Measurements from ENCODE around the gene SPOCD1.
A peak's percentile ranks its signal among the peaks of the same experiment; 100 is the strongest.

Gene SPOCD1

GRCh38 chr1:31799196-31799894 lies 16.5 kb downstream of the SPOCD1 start:
- DNase-seq, result no peak

GRCh38 chr1:31798433-31799195 lies 17.2 kb downstream of the SPOCD1 start:
- no peak for DNase-seq

- no peak for DNase-seq
These were observed 17.8 kb downstream of the SPOCD1 start for GRCh38 chr1:31798086-31798432.

DNA sequence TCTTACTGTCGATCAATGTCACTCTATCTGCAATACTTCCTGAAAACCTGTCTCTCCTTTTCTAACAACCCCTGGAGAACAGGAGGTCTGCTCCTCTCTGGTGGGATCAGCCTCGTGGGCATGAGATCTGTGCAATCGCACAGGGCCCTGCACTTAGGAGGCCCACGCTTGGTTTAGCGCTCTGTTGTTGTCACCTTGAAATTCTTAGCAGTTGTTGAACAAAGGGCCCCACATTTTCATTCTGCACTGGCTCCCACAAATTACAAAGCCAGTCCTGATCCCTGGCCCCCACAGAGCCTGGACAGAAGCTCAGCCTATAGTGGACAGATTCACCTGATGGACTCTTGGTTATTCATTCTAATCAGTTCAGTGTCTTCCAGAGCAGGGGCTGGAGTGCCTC lies 18.6 kb downstream of the SPOCD1 start:
- DNase-seq, result no peak

DNA sequence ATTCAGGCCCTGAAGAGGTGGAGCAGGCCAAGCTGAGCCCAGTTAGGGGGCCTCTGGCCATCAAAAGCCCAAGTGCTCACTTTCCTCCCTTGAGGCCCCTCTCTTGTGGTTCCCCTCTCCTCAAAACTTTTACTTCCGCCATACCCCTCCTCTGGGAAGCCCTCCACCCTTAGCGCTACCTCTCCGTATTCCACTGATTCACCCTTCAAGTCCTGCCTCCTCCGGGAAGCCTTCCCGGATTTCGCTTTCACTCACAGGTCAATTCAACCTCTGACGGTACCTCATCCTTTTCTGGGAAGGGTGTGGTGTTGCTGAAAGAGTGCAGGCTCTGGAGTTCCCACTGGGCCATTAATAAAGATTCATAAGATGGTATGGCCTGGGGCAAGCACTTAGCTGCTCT lies 19.1 kb downstream of the SPOCD1 start:
- no peak for DNase-seq

GRCh38 chr1:31795801-31796621 lies 19.8 kb downstream of the SPOCD1 start:
- no peak for DNase-seq

DNA sequence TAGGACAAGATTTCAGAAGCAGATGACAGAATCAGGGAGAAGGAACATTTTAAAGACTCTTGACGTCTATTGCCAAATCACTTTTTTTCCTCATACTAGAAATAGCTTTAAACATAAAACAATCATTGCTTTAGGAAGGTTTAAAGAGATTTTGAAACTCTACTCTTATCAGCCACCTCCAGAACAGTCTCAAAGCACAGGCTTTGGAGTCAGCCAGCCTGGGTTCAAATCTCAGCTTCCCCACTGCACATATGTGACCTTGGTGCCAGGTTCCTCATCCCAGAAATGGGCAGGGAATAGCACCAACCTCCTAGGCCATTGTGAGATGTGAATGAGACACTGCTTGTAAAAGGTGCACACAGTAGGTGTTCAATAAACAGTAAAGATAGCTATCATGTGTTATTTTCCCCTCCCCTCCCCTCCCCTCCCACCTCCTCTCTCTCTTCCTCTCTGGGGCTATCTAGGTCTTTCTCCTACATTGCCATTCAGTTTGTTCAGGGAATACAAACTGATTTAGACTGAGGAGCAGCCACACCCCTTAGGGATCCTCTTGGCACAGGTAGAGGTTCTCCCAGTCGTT lies 20.6 kb downstream of the SPOCD1 start:
- DNase-seq, result no peak

- no peak for DNase-seq
These were observed 22.1 kb downstream of the SPOCD1 start for GRCh38 chr1:31793586-31794285.

GRCh38 chr1:31793086-31793485 lies 22.7 kb downstream of the SPOCD1 start:
- DNase-seq, result no peak

- no peak for DNase-seq
These were observed 23.3 kb downstream of the SPOCD1 start for GRCh38 chr1:31792541-31792940.

GRCh38 chr1:31792116-31792515 lies 23.7 kb downstream of the SPOCD1 start:
- DNase-seq, result no peak

DNA sequence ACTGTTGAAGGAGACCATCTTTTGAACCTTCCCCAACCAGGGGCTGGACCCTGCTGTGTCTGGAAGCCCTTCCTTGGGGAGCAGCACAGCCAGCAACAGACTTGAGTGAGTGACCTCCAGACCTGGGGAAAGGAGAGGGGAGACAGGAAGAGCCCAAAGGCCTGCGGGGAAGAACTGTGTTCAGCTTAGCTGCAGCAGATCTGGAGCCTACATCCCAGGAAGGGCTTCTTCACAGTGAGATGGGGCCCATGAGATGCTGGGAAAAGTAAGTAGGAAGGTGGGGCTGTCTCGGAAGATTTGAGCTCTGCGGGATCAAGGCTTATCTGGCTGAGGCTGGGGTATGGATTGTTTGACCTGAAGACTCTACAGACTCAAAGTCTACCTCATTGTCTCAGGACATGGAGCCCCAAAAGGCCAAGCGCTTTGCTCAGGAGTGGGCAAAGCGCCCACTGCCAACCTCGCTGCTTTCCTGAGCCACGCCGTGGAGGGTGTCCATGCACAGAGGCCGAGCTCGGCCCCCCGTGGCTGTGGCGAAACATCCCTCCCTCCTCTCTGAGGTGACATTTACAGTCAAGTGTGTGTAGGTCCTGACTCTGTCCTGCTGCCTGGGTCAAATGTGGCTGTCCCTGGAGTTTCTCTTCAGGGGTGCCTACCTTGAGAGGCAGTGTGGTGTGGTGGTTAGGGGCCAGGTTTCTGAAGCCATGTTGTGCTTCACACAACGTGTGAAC lies 24.5 kb downstream of the SPOCD1 start:
- DNase-seq, result no peak

DNA sequence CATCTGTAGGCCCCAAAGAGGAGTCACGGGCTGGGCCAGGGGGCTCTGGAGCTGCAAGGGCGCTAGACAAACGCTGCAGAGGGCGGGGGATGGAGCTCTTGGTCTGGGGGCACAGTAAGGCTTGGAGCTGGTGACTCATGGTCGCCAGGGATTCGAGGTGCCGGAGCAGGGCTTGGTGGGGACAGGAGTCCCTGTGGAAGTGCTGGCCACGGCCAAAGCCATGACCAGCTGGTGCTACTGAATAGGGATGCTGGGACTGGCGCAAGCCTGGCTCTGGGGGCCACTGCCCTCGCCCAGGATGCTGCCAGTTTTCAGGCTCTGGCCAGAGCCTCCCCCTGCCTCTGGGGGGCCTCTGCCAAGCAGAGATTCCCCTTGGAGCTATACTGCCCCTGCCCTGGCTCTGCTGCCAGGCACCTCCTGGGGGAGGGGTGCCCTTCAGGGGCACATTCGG lies 25.2 kb downstream of the SPOCD1 start:
- no peak for DNase-seq

GRCh38 chr1:31790140-31790539 lies 25.7 kb downstream of the SPOCD1 start:
- DNase-seq, result no peak

GRCh38 chr1:31789259-31790065 lies 26.4 kb downstream of the SPOCD1 start:
- peak; percentile 94 for DNase-seq

DNA sequence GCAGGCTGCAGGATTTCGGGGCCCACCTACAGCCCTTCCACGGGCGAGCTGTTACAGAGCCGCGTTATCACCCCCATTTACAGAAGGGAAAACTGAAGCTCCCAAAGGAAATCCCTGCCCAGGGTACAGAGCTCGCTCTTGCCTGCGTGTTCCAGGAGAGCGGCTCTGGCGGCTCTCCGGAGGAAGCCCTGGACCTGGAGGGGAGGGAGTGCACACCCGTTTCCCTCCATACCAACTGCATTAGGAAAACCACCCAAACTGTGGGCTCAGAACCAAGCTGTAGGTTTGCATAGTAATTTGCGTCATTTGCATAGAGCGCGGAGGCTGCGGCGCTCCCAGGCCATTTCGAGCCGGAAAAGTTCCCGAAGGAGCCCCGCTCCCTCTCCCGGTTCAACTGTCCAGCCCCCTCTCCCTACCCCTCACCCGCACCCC lies 27.0 kb downstream of the SPOCD1 start:
- DNase-seq, result no peak

- peak; percentile 93 for DNase-seq
These were observed 27.5 kb downstream of the SPOCD1 start for GRCh38 chr1:31788138-31788824.

- DNase-seq, result no peak
These were observed 28.1 kb downstream of the SPOCD1 start for GRCh38 chr1:31787786-31788137.

GRCh38 chr1:31787261-31787660 lies 28.6 kb downstream of the SPOCD1 start:
- no peak for DNase-seq

DNA sequence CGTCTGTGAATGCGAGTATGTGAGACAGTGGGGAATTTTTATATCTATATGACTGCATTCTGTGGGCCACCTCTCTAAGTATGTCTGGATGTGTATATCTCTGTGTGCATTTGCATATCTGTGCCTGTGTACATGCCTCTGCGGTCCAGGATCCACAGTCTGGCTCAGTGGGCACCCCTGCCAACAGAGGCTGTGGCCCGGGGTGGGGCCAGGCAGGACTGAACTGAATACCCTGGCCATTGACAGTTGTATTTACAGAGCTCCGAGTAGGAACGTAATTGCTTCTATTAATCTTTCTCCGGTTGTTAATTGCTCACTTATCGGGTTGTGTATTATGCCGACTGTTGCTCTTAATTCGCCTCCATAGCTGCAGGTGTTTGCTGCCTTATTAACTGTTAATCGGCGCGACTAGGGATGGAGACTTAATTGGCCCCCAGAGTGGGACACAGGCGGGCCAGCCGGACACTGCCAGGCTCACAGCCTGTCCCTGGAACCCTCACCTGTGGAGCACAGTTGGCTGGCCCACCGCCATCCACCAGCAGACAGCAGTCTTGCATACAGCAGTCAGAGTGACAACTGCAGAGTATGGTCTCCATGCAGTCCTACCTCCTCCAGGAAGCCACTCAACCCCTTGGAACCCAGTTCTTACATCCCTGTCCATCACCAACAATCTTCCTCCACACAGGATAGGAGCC lies 29.3 kb downstream of the SPOCD1 start:
- DNase-seq, result no peak

Data from CD4-positive, alpha-beta T cell treated with Interleukin-10 for 1 hour (primary cell).